Osteocyte (in vitro differentiated cells): Measurements from ENCODE around the gene ACSL3. TPM values are rescaled to one million over a fixed set of nuclear protein-coding genes. Genes with fewer than 3 reads are reported as not detected.
"Not testable (repeated sequence)": the region's sequence is repeated elsewhere in the genome, so short reads cannot be mapped to it uniquely, and the experiment has no call there.

Experiments
- DNase-seq: peaks from one replicate; pipeline ENCODE4 v3.0.0; 2021; ENCODE audit warnings: mixed read lengths; ENCODE audit not compliant: unreplicated experiment; ENCODE audit errors: extremely low spot score
- H3K27ac Mint-ChIP-seq: one replicate; pipeline ENCODE4 v1.8.0; 2021; ENCODE audit warnings: mild to moderate bottlenecking, mixed read lengths; ENCODE audit not compliant: unreplicated experiment
- H3K27me3 Mint-ChIP-seq: one replicate; pipeline ENCODE4 v1.8.0; 2021; ENCODE audit warnings: mixed read lengths; ENCODE audit not compliant: unreplicated experiment
- H3K36me3 Mint-ChIP-seq: one replicate; pipeline ENCODE4 v1.8.0; 2021; ENCODE audit warnings: mixed read lengths; ENCODE audit not compliant: unreplicated experiment
- H3K4me1 Mint-ChIP-seq: one replicate; pipeline ENCODE4 v1.8.0; 2021; ENCODE audit warnings: mixed read lengths; ENCODE audit not compliant: unreplicated experiment
- H3K4me3 Mint-ChIP-seq: one replicate; pipeline ENCODE4 v1.8.0; 2021; ENCODE audit warnings: mild to moderate bottlenecking, moderate library complexity, mixed read lengths; ENCODE audit not compliant: unreplicated experiment
- H3K9me3 Mint-ChIP-seq: one replicate; pipeline ENCODE4 v1.8.0; 2021; ENCODE audit warnings: mixed read lengths; ENCODE audit not compliant: unreplicated experiment
- total RNA-seq: library from RNA; stranded (reverse); gene quantifications from 2 replicates; pipeline ENCODE4 v1.2.1, GENCODE V29; 2021
- TF ChIP-seq, protein P1 (sequence below): fragments of 200-600 bp; sonication (generic); IDR thresholded peaks from 2 replicates; pipeline ENCODE4 v1.5.0; 2021; ENCODE audit warnings: antibody characterized with exemption, mild to moderate bottlenecking, moderate library complexity

The ACSL3 gene
- total RNA-seq, 1 donor from 2014 or later, result 131 TPM

DNA sequence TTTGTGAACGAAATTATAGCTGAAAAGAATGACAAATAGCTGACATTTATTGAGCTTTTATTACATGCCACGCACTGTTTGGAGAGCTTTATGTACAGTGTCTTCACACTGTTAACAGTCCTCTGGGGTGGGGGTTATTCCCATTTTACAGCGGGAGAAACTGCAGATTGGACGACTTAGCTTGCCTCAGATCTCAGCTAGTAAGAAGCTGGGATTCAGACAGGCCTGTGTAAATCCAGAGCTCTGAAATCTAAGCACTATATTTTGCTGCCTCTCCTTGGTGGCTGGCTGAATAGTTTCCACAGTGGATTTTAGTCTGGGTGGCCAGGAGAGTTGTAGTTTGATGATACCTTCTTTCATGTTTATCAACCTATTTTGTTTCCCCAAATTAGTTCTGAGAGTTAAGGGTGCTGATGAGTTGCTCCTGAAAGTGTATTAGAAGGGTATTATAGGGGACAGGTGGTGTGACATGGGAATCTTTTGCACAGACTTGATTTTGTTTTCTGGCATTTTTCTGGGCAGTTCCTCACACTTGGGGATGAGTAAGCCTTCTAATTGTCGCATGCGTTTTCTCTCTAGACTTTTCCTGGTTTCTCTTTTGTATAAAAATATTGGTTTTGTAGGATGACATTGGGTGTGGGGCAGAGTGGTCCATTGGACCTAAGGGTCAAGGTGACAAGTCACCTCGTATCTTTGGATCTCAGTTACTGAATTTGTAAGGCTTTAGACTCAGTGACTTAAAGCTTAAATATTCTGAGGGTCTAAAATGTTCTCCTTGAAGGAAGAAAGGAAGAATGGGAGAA lies 1.5 kb downstream of the ACSL3 start:
- no peaks in the 10 kb centered on the region for H3K27me3 Mint-ChIP-seq
- no peak overlapping the region for H3K27ac Mint-ChIP-seq
- H3K4me1 Mint-ChIP-seq, result peaks cover 15% of the 10 kb centered on the region
- H3K36me3 Mint-ChIP-seq, result no peaks in the 10 kb centered on the region
- TF ChIP-seq, protein P1, sequence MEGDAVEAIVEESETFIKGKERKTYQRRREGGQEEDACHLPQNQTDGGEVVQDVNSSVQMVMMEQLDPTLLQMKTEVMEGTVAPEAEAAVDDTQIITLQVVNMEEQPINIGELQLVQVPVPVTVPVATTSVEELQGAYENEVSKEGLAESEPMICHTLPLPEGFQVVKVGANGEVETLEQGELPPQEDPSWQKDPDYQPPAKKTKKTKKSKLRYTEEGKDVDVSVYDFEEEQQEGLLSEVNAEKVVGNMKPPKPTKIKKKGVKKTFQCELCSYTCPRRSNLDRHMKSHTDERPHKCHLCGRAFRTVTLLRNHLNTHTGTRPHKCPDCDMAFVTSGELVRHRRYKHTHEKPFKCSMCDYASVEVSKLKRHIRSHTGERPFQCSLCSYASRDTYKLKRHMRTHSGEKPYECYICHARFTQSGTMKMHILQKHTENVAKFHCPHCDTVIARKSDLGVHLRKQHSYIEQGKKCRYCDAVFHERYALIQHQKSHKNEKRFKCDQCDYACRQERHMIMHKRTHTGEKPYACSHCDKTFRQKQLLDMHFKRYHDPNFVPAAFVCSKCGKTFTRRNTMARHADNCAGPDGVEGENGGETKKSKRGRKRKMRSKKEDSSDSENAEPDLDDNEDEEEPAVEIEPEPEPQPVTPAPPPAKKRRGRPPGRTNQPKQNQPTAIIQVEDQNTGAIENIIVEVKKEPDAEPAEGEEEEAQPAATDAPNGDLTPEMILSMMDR, result peak; percentile 60
- no peak for DNase-seq
- no peak overlapping the region for H3K4me3 Mint-ChIP-seq
- no peaks in the 10 kb centered on the region for H3K9me3 Mint-ChIP-seq

GRCh38 chr2:222862909-222863544 lies 2.2 kb downstream of the ACSL3 start:
- H3K27ac Mint-ChIP-seq, result no peak overlapping the region
- no peaks in the 10 kb centered on the region for H3K36me3 Mint-ChIP-seq
- no peak for DNase-seq
- TF ChIP-seq, protein P1, result no peak
- H3K4me3 Mint-ChIP-seq, result no peak overlapping the region
- H3K9me3 Mint-ChIP-seq, result no peaks in the 10 kb centered on the region
- peaks cover 20% of the 10 kb centered on the region for H3K4me1 Mint-ChIP-seq
- no peaks in the 10 kb centered on the region for H3K27me3 Mint-ChIP-seq

DNA sequence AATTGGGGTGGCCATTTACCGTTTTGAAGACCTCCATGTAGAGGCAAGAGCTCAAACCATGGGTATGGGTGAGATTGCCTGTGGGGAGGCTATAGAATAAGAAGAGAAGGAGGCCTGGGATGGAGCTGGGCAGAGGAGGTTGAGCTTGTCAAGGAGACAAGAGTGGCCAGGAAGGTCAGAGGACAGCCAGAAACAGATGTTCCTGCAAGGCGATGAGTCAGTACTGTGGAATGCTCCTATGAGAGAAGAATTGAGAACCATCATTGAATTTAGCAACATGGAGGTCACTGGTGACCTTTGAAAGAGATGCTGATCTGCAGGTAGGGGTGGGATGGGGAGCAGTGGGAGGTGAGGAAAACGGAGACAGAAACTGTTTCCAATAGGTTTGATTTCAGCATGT lies 3.5 kb downstream of the ACSL3 start:
- H3K27ac Mint-ChIP-seq, result no peak overlapping the region
- no peak overlapping the region for H3K4me3 Mint-ChIP-seq
- H3K9me3 Mint-ChIP-seq, result no peaks in the 10 kb centered on the region
- H3K36me3 Mint-ChIP-seq, result no peaks in the 10 kb centered on the region
- no peaks in the 10 kb centered on the region for H3K27me3 Mint-ChIP-seq
- DNase-seq, result no peak
- TF ChIP-seq, protein P1, result no peak
- H3K4me1 Mint-ChIP-seq, result peaks cover 24% of the 10 kb centered on the region

GRCh38 chr2:222865301-222865700 lies 4.5 kb downstream of the ACSL3 start:
- Mint-ChIP-seq H3K4me3 (no peak overlapping the region), H3K4me1 (peaks cover 16% of the 10 kb centered on the region), H3K36me3 (no peaks in the 10 kb centered on the region), H3K9me3 (no peaks in the 10 kb centered on the region), H3K27ac (peak overlapping the region; percentile 76), H3K27me3 (no peaks in the 10 kb centered on the region)
- TF ChIP-seq, protein P1, result no peak
- DNase-seq, result no peak

GRCh38 chr2:222866358-222866960 lies 5.6 kb downstream of the ACSL3 start:
- Mint-ChIP-seq H3K4me1 (peaks cover 15% of the 10 kb centered on the region), H3K36me3 (no peaks in the 10 kb centered on the region), H3K9me3 (no peaks in the 10 kb centered on the region), H3K4me3 (no peak overlapping the region), H3K27me3 (no peaks in the 10 kb centered on the region), H3K27ac (no peak overlapping the region)
- TF ChIP-seq, protein P1, result no peak
- no peak for DNase-seq

DNA sequence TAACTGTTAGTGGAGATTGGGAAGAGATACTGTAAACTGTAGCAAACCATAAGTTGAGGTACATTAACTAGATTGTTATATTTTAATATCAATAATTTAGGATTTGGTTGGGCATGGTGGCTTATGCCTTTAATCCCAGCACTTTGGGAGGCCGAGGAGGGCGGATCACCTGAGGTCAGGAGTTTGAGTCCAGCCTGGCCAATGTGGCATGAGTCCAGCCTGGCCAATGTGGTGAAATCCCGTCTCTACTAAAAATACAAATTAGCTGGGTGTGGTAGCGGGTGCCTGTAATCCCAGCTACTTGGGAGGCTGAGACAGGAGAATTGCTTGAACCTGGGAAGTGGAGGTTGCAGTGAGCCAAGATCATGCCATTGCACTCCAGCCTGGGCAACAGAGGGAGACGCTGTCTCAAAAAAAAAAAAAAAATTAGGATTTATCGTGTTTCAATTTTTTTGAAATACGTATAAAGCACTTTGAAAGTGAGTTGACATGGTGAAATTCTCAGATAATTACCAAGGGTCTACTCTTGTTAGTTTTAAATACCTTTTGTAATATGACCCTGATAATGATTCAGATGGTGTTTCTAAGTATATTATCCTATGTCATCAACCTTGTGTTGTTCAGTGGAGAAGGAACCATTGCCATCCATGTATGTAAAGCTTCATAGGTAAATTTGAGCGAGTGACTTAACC lies 7.9 kb downstream of the ACSL3 start:
- not testable (repeated sequence) for H3K9me3 Mint-ChIP-seq, H3K27me3 Mint-ChIP-seq, H3K27ac Mint-ChIP-seq, H3K4me3 Mint-ChIP-seq, DNase-seq, H3K36me3 Mint-ChIP-seq
- H3K4me1 Mint-ChIP-seq, result peaks cover 20% of the 10 kb centered on the region
